Stimulated activated CD4-positive, alpha-beta T cell treated with anti-CD3 and anti-CD28 coated beads, Interleukin-2, amount 100 ng/mL, for 48 hours (primary cell): ENCODE measurements around the gene NTM.

ENCODE experiments used
- DNase-seq, 2 donors: peaks; one replicate each; pipeline ENCODE4 v3.0.0-alpha.2; 2020

The NTM gene

DNA sequence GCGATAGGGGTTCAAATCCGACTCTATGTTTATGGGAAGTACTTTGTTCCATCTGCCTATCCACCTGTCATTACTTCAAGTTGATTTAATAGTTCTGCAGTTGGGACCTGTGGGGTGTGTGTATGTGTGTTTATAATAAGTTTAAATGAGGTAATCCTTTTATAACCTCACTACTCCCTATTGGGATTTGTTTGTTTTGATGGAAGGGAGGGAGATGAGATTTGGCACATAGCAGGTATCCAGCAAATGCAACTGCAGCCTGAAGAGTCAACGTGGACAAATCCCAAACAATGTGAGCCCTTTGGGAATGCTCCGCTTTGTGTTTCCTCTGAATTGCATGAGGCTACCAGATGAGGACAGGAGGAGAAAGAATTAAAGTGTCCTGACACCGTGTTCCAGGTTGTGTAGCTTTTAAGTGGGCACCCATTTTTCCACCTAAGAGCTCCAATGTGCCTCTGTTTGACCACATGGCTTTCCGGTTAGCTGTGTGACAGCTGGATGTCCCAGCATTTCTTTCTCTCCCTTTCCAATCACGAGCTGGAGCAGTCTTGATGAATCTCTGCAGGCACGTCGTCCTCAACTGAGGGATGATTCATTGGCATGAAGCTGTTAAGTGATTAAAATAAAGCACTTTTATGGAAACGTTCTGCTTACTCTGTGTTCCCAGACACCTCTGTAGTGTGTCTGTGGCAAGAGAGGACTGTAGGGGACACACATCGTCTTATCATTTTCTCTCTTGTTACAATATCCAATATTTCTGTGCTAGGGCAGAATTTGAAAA is 610.7 kb downstream of the NTM start:
- DNase-seq: no peak

DNA sequence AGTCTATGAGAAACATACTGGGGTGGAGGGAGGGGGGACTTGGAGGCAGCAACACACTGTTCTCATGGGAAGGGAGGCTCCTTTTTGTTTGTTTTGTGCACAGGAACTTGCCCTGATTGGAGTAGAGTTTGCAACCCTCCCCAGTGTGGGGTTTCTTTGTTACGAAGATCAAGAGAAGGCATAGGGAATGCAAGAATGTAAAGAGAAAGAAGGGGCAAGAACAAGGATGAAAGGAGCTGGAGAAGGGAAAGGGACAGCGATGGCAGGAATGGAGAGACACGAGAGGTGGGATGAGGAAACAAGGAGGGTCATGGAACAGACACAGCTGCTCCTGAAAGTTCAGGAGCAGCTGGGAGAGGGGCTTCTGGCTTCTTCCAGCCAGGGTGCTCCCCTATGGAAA is 611.7 kb downstream of the NTM start:
- no peak for DNase-seq

DNA sequence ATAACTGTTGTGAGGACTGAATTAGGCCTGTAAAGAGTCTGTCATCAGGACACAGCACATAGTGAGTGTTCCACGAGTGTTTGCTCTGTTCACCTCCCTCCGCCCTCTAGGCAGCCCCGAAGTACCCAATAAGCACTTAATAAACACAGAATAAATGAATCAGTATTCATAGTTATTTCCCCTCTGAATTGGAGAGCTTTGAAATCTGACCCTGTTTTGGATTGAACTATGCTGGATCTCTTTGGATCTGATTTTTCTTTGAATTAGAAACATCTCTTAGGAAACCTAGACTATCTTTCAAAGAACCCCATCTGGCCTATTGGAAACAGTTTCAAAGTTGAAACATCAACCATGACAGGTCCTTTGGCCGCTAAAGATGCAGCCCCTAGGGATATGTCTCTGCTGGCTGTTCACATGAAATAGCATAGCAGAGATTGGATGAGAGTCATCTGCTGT is 615.5 kb downstream of the NTM start:
- DNase-seq: no peak

DNA sequence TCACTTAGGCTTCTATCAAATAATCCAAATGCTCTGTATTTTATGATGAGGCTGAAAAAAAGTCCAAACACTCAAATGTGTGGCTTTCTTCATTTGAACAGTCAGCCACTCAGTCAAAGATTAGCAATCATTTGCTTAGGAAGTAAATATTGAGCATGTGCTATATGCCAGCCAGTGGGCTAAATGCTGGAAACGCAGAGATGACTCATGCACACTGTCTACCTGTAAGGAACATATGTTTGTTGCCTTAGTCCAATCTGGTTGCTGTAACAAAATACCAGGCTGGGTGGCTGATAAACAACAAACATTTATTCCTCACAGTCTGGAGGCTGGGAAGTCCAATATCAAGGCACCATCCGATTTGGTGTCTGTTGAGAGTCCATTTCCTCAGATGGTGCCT is 617.3 kb downstream of the NTM start:
- DNase-seq: no peak

DNA sequence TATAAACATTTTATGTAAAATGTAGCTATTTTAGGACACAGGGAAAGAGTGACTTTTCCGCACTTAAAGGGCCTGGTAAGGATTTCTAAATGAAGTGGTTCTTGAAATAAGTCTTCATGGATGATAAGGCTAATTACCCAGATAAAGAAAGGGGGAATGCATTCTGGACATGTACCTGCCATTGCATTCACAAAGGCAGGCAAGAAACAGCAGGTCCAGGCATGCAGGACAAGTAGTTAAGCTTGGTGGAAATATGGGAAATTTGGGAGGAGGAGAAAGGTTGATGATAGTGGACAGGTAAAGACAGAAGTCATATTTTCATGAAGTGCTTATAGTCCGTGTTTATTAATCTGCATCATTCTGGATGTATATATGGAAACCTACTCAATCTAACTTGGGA is 621.2 kb downstream of the NTM start:
- DNase-seq: no peak

DNA sequence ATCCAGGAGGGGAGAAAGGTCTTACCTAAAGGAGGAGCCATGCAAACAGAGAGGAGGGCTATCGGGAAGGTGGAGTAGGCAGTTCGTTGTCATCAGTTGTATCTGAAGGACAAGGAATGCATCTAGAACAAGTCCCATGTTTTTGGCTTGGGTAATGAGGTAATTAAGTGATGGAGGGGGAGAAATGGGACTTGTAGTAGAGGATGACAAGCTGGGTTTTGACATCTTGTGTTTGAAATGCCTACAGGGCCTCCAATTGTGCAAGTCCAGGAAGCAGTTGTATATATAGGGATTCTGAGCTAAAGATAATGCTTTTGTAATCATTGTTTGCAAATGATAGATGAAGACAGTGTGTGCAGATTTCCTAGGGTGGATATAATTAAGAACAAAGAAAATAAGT is 622.8 kb downstream of the NTM start:
- no peak for DNase-seq

DNA sequence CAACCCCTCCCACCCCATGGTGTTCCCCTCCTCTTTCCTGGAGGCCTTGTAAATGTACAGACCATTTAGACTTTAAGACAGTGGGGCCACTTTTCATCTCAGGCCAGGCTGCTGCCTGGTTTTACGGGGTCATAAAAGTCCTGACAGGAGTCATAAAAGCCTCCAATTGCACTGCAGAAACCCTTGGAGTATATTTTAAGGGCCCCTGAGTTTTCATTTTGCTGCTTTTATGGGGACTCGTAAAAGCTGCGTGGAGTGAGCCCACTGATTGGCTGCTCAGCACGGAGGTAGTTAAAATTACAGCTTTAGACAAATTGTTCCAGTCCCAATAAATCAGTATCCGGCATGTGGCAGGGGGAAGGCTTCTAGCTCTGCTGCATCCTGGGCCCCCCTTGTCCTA is 627.6 kb downstream of the NTM start:
- DNase-seq: no peak

DNA sequence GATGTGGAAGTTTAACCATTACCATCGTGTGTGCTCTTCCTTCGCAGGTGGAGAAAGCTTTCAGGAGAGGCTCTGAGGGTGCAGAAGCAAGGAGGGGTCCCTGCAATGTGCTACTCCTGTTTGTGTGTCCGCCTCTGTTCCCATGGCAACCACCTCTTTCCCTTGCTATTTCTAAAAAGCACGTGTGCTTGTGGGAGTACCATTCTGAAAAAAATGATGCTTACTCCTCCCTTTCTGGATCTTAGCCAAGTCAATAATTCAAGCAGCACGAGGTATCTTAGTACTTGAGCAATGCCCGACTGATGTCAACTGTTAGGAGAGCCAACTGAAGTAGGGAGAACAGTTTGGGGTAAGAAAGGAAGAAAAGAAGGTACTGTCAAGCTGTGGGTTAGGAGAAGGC is 628.7 kb downstream of the NTM start:
- no peak for DNase-seq

DNA sequence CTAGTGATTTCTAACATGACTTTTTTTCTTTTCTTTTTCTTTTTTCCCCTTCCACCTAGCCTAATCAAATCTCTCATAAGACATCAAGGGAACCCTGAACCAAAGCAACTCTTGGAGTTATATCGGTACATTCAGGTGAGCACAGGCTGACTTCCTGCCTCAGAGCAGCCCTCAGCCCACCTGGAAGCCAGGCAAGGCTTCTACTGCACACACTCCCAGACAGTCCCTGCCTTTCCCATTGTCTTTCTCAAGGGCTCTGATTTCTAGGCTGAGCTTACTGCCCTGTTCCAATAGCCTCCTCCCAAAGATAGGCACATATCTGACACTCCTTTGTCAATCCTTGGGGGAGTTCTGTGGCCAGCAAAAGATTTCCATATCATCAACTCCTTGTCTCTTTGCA is 629.5 kb downstream of the NTM start:
- DNase-seq: no peak

DNA sequence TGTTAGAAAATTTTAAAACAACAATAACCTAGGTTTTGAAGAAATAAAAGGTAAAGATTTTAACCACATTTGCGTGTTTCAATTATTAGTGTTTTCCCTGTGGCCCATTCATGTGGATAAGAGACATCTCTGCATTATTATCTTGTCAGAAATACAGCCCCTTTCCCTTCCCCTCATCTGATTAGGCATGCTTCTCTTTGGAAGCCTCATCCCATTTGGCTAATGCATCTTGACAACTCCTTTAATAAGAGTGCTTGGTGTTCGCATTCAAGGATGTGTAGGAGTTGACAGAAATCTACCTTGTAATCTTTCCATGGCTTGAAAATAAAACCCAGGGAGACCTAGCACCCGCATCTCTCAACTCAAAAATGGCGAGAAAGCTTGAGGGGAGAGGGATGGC is 635.5 kb downstream of the NTM start:
- DNase-seq: no peak

DNA sequence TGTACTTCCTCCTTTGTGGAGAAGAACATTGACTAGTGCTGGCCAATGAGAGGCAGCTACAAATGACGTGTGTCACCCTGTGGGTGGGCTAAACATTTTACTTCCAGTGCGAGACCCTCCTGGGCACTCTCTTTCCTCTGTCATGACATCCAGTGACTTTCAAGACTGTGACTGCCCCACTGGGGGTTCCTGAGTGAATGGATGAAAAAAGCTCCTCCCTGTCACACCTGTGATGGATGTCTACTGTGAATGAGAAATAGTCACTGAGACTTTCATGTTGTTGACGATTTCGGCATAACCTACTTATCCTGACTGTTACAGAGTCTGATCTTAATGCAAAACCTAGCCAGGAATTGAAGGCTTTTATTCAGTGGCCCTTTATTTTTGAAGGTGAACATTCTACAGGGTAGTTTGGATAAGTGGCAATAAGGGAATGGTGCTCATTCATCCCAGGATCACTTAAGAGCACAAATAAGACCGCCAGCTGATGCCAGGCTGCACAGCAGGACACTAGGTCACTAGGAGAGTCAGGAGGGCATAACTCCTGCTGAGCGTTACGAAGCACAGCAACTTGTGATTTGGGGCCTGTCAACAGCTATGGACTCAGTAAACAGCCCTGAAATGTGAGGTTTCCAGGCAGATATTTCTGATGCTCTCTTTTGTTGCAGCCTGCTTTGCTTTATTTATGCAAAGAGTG is 636.6 kb downstream of the NTM start:
- DNase-seq: no peak

DNA sequence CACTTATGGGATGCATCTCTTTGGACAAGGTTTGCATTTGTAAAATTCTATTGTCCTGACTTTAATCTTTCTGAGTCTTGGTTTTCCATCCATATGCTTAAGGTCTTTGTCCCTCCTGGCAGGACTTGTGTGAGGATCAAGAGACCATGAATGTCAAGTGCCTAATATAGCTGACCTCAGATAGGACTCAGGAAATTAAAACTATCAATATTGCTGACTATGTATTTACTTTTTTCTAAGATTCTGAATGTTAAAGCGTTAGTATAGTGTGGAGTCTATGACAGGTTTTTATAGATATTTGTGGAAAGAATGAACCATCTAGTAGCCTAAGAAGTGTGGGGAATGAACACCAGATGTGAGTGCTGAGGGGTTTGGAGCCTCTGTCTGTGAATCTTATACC is 637.8 kb downstream of the NTM start:
- DNase-seq: no peak

DNA sequence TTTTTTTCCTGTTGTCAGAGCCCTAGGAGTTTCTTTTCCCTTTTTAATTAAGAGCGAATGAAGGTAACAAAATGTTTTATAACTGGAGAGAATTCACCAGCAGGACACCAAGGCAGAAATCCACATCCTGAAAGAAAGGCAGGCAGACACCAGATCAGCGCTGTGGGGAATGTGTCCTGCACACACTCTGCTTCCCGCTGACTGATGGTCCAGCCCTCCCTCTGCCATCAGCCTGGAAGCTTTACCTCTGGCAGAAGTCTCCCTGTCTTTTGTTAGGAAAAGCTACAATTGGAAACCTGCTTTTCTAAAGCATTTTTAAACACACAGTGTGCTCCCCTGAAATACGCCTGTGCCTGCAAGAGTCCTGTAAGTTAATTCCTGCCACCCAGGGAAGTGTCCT is 638.5 kb downstream of the NTM start:
- DNase-seq: no peak

DNA sequence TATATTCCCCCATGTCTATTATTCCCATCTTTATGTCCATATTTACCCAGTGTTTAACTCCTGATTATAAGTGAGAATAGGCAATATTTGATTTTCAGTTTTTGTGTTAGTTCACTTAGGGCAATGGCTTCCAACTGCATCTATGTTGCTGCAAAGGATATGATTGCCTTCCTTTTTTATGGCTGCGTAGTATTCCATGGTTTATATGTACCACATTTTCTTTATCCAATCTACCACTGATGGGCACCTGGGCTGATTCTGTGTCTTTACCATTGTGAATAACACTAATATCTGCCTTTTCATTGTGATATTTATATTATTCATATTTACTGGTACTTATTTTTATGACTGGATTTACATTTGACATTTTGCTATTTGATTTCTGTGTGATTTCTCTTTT is 649.6 kb downstream of the NTM start:
- DNase-seq: no peak

DNA sequence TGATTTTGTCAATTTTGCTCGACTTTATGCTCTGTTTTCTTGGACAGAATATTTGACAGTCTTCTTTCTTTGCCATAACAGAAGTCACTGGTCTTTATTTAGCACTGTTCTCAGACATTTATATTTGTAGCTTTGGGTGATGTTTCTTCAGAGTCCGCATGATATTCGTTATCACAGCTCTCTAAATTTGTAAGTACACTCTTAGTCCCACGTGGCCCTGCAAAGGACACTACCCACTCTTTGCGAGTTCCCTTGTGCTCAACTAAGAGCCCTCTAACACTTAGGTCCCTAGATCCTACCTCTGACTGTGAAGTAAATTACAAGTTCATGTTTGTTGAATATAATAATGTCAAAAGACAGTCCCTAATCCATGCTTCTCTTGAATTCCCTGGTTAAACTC is 651.9 kb downstream of the NTM start:
- no peak for DNase-seq

DNA sequence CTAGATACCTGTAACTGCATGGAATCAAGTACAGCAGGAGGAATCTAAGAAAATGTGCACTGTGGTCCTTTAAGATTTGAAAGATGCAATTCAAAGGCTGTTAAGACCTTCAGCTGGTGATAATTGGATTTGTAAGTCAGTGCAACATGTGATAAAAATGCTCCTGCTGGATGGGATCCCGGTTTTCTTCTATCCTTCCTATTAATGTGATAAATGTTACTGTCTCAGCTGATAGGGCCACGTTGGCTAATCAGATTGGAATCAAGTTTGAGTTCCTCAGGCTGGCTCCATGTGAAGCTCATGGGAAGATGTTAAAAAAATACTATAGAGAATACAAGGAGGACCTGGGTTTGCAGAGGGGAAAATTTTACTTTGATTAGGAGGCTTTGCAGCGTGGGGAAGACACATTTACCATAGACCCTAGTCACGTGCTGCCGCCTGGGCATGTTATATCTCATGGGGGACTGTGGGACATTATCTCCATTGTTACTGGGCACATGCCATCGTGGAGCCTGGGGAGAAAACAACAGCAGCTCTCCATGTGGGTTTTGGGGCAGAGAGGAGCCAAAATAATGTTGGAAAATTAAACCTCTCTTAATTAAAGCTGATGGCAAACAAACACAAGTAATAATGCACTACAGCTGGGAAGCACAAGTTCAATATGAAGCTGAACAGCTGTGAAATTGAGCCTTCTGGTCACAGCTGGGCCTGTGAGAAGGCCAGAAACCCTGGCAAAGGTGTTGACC is 652.5 kb downstream of the NTM start:
- no peak for DNase-seq

DNA sequence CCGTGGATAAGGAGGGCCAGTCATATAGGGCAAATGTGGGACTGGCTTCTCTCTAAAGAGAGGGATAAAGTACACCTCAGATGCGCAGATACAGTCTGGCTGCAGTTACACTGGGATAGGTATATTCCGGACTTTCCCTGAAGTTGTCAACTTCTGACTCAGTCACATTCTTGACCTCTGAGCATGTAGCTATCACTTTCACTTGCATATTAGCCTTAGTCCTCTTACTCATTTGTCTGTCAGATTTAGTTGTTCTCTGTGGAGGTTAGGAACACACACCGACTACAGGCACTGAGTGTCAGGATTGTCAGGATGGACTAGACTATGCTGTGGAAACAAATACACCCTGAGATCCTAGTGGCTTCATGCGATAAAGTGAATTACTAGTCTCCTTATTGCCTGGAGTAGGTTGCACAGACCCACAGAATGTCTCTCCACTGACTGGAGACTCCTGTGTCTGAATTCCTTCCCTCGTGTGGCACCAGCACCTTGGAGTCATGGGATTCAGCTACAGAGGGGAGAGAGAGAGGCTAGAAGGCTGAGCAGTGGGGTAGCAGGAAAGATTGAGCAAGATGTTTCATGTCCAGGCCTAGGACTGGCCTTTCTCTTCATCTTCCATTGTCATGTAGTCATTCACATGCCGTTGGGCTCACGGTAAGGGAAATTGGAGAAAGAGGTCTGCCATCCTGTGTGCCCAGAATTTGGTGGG is 654.3 kb downstream of the NTM start:
- DNase-seq: no peak

DNA sequence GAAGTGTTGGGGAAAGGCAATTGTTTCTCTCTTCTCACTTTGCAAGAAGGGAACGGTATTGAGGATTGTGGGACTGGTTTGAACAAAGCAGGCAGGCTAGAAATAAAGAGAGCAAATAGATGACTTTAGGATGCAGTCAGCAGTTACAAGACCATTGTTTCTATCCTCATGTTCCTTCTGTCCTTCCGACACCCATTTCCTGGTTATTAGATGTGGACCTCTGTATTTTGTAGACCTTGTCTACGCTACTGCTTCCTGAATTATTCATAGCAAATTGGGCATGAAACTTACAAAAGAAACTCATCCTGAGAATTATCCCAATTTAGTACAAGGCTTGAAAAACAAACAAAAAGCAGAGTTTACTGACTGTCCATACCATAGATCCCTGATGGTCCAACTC is 656.3 kb downstream of the NTM start:
- no peak for DNase-seq

DNA sequence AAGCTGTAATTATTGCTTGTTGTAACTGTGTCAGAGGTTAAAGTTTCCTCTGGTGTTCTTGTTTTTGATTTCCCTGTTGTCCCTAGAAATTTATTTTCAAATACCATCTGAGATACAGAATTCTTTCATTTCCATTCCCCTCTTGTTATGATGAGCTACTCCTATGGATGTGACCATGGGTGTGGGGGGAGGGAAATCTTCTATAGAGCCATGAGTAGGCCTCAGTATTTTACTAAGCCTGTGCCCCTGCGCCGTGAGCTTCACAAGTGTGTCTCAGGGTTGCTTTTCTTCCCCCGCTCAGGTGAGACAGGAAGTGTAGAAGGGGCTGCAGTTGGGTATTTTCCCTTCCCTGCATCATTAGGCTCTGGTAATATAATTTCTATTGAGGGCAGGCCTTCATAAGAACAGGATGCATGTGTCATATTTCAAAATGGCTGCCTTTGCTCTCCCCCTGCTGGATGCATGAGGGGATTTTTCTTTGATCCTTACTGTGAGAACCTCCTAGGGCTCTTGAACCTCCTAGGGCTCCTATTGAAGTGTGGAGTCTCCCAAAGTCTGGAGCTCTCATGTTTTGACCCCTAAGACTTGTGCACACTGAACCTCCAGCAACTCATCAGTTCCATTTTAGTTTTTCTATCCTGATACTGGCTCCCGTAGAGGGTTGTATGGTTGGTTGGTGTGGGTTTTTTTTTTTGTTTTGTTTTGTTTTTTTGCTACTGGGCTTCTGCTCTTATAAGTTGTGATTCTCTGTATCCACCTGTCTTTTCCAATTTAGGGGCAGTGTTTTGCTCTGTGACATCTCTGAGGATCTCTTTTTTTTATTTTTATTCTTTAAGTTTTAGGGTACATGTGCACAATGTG is 658.2 kb downstream of the NTM start:
- DNase-seq: no peak

DNA sequence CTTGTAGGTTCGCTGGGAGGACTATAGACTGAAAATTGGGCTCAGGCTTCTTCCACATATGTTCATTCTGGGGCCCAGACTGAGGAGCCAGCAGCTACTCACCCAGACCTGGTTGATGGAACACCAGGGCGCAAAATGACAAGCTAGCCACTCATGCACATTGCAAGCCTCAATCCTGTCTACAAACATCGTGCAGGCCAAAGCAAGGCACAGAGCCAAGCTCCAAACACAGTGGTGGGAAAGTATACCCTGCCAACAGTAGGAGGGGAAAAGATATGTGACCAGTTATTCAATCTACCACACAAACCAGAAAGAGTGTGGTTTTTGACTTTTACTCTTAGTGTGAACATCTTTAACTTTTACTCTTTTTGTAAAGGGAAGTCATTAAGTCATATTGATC is 660.5 kb downstream of the NTM start:
- no peak for DNase-seq

DNA sequence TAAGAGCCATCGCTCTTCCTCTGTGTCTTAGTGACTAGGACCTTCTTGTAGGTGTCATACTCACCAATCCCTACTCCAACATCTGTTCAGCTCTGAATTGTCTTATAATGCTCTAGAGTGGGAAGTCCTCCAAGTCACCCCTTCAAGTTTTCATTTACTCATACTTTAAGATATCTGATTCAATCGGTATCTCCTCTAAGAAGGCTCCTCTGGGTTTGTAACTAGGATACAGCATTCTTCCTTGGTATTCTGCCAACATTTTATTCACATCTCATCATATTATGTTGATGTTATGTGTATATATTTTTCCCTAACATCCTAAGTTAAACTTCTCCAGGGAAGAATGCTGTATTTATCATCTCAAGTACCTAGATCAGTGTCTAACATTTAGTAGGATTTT is 662.1 kb downstream of the NTM start:
- DNase-seq: no peak

DNA sequence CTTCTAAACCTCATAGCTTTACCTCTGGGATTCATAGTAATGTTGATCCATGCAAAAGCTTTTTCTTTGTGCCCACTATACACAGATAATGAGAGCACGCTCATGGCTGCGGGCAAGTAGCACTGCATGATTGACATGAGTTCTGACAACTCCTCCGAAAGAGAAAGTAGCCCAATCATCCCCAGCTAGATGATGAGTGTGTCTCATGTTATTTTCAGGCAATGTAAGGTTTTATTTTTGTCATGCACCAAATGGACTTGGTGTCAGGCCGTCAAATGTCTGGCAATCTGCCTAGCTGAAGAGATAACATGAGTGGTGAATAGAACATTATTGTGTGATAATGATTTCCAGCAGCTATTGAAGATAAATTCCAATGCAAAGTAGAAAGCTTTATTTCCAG is 662.6 kb downstream of the NTM start:
- no peak for DNase-seq
